GM12891 (cell line): ENCODE measurements around the gene PXN.

ENCODE experiments used
- PAX5 ChIP-seq: IDR thresholded peaks from 2 replicates; pipeline ENCODE4 v1.6.1; 2011; ENCODE audit warnings: low read length, moderate library complexity, mild to moderate bottlenecking; ENCODE audit not compliant: insufficient read depth, severe bottlenecking
- POLR2A ChIP-seq: IDR thresholded peaks from 2 replicates; pipeline ENCODE4 v1.6.1; 2011; ENCODE audit warnings: low read depth, low read length, control low read depth
- POLR2AphosphoS5 ChIP-seq: IDR thresholded peaks from 2 replicates; pipeline ENCODE4 v1.6.1; 2011; ENCODE audit warnings: low read depth, low read length, control low read depth
- TAF1 ChIP-seq: IDR thresholded peaks from 2 replicates; pipeline ENCODE4 v1.6.1; 2011; ENCODE audit warnings: low read depth, low read length, control low read depth

DNA sequence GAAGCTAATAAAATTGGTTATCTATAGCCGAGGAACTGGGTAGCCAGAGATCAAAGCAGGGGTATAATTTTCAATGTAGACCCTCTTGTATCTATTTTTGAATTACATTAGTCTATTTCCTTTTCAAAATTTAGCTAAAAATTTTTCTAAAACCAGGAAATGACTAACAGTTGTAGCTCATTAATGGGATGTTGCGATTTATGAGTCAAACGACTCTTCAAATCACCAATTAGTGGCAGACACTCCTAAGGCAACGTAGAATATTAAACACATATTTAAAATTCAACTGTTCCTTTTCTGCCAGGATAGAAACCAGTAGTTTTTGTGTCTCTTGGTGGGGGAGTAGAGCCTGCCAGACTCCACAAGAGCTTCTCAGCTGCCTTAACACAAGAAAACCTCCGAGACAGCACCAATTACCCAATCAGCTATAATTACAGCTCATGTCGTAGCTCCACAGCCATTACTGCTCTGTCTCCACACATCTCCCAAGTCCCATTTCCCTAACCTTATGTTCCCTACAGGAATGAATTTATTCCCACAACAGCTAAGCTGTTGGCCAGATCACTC, 97.9 kb downstream of the PXN start:
- no peak for TF ChIP-seq TAF1
- TF ChIP-seq POLR2AphosphoS5 = no peak
- no peak for TF ChIP-seq POLR2A
- no peak for TF ChIP-seq PAX5
